Stimulated activated CD8-positive, alpha-beta memory T cell treated with anti-CD3 and anti-CD28 coated beads, Interleukin-4, amount 100 ng/mL, for 24 hours (primary cell): ENCODE measurements around the gene MDFI.

Experiments
- DNase-seq: peaks from one replicate; pipeline ENCODE4 v3.0.0-alpha.2; 2020; ENCODE audit warnings: low read depth

The MDFI gene

DNA sequence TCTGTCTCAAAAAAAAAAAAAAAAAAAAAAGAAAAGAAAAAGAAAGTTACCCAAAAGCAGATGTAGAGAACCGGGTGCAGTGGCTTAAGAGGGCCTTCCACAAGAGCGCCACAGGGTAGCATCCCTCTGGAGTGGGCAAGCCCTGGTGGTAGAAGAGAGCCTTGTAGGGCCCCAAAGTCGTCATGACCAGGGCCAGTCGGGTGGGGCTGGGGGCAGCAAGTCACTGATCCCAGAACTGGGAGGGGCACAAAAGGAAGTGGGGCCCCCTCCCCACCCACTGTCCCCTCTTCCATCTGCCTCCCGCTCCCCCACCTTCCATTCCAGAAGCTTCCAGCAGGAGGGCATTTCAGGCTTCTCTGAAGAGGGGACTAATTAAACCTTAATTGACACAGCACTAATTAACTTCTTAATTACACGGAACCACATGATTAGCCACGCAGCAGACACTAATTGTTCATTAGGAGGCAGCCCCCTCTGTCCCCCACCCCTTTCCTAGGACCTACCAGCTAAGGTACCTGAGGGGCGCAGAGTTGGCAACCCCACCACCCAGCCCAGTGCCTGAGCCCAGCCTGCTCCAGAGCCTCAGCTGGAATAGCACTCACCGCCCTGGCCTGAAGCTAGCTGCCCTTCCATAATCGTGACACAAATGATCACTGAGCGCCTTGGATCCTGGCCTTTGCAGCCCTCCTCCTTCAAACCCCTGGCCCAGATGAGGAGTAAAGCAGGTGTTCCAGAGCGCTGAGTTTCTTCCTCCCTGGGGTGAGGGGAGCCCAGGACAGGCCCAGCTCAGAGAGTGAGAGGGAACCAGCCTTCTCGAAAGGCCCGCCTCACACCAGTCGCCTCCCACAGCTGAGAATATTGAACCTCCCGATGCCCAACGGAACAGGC, 34.8 kb downstream of the MDFI start:
- DNase-seq, result no peak

DNA sequence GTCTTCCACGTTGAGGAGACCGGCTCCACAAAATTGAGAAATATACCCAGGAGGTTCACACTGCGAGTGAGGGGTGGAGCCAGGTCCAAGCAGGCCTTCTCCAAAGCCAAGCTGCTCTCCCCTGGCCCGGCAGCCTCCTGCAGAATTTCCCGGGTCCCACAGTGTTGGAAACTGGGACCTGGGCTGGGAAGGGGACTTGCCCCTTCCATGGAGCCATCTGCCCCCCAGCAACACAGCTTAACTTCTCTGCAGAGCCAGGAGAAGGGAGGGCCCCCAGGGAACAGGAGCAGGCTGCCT, 35.4 kb downstream of the MDFI start:
- DNase-seq, result no peak

DNA sequence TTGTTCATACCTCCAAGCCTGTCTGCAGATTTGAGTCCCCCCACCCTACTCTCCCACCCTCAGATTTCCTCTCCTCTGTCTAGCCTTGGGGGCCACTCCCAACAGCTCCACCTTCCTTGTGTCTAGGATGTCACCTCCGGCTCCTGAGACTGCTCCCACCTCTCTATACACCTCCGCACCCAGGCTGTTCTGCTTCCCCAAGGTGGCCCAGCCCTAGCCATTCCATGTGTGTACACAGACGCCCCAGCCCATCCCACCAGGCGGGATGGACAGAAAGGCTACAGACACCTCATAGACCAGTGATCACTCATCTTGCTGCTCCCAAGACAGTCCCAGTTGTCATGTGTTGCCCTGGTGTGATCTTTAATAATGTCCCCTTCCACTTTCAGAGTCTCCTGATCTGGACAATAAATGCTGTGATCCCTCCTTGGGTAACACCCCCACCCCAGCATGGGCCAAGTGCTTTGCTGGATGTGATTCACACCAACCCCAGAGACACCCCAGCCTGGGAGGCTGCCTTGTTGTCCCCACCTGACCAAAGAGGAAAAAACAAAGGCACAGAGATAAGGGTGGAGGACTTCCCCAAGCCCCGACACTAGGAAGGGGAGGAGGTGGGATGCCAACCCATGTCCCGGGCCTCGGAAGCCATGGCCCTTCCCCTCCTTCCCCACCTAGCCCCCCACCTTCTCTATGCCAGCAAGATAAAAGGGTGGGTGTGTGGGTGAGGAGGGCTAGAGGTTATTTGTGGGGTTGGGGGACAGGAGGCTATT, 36.1 kb downstream of the MDFI start:
- DNase-seq, result no peak

DNA sequence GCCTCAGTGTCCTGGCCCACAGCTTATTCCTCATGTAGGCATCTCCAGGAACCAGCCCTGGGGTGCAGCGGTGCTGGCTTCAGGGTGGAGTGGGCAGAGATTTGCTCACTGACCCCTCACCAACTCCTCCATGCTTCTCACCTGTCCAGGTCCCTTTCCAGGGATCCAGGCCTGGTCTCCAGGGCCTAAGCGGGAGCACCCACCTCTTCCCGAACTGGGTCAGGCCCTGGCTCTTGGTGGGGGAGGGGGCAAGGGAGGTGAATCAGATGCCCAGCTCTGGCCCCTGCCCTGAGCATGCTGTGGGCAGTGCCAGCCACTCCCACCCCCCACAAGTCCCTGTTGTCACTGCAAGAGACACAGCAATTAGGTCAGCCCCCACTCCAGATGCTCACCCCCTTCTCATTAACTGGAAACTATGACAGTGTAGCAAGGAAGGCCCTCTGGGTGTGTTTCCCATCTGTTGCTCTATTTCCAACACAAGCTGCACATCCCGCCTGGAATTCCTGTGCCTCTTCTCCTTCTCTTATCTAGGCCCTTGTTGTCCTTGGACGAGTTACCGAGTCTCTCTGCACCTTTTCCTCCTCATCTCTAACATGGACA, 37.0 kb downstream of the MDFI start:
- no peak for DNase-seq

DNA sequence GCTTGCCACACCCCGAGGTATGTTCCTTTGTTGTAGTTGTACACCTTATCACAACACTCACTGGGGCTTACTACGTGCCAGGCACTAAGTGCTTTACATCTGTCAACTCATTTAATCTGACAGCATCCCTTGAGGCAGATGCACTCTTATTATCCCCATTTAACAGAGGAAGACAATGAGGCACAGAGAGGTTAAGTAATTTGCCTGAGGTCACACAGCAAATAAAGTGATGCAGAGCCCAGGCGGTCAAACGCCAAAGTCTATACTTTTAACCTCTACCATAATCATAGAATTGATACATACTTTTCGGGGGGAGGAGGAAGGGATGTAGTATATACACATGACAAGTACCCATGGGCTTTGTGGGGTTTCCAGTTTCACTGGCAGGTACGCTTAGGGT, 37.7 kb downstream of the MDFI start:
- no peak for DNase-seq

DNA sequence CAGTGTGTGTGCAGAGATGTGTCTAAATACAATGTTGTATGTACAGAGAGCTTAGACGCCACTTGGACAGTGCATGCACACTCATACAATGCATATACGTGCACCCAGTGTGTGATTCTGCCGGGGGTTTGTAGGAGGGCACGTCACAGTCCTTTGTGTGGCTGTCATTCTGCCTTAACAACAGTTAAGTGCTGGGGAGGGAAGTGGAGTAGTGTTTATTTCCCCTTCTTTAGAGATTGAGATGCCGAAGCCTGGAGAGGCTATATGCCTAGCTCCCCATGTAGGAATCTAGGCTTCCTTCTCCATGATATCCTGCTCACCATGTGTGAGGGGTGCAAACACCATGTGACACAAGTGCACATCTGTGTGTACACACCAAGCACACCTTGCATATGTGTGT, 38.2 kb downstream of the MDFI start:
- no peak for DNase-seq

DNA sequence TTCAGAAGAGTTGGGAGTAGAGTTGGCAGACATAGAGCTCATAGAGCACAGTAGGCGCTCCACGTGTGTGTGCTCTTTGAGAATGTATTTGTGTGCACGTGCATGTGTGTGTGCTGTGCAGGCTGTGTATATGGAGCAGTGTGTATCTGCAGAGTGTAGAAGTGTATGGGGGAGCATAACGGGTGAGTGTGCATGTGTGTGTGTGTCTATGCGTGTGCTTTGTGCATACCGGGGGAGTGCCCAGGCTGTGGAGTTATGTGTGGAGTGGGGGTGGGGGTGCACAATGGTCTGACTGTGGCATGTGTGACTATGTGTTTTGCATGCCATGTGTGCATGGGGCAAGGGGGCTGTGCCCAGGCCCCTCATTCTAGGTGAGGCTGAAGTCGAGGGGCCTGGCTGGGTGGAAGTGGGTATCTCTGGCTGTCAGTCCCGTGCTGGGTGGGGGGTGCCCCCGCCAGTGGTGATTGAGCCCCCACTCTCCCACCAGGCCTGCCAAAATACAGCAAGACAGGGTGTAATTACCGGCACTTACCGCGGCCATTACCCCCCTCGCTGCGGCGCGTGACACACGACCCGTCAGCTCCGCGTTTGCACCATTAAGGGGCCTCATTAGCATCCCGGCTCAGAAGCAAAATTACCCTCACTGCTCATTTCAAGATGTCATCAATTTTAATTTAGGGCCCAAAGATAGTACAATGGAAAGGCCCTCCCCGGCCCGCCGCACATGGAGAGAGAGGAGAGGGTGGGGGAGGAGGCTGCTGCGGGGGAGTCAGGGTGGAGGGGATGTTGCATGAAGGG, 39.1 kb downstream of the MDFI start:
- no peak for DNase-seq

DNA sequence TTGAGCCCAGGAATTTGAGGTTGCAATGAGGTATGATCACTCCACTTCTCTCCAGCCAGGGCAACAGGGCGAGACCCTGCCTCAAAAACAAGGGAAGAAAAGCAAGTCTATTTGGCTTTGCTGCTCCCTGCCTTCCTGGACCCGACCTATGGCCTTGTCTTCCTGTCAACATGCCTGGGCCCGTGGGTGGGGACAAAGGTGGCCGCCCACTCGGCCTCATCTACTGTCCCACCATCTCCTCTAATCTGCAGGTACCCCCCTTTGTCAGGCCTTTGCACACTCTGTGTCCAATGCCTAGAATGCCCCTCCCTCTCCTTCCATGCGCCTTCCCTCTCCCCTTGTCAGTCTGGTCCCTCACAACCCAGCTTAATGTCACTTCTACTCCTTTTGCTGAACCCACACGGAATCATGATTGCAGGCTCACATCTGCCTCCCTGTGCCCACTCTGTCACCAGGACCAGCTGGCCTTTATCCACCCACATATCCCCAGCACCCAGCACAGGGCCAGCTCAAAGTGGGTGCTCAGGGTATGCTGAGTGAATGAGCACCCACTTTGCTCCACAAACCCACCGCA, 40.3 kb downstream of the MDFI start:
- no peak for DNase-seq

DNA sequence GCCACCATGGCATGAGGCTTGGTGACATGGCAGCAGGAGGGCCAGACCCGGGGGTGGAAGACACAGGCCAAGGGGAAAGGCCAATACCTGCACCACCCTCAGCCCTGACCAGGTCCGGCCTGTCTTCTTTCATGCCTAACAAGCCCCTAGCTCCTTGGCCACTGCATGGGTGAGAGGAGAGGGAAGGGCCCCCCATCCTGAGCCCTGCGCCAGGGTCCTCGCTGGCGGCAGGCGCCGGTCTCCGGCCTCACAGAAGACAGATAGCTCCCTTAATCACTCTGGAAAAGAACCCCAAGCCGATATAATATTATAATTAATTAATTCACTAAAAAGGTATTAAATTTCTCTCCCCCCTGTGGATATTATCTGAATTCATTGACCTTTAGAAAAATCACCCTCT, 41.4 kb downstream of the MDFI start:
- DNase-seq, result no peak

DNA sequence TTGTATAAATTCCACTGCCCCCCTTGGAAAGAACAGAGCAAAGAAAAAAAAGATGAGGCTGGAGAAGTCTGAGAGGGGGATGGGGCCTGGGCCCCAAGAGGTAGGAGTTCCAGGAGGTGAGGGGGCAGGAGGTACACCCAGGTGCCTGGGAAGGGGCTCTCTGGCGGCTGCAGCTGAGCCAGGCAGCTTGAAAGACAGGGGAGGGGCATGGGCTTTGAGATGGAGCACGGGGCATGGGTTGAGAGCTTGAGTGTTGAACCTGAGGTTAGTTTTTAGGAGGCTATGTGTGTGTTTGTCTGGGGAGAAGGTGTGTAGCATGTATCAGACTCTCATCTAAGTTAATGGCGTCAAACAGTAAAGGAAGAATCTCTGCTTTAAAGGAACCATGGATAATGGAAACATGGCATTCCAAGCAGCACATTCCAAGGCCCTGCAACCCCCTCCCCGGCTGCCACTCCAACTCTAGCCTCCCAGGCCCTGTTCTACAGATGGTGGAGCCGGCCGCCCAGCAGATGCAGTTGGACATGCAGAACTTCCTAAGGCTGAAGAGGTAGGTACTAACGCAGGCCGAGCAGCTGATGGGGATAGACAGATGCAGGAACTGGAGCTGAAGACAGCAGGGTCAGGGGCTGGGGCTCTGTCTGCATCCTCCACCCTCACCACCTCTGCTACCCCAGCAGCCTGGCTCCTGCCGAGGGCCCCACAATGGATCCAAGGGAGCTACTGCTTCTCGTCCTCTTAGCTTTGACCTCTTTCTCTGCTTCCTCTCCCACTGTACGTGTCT, 42.1 kb downstream of the MDFI start:
- DNase-seq, result no peak

DNA sequence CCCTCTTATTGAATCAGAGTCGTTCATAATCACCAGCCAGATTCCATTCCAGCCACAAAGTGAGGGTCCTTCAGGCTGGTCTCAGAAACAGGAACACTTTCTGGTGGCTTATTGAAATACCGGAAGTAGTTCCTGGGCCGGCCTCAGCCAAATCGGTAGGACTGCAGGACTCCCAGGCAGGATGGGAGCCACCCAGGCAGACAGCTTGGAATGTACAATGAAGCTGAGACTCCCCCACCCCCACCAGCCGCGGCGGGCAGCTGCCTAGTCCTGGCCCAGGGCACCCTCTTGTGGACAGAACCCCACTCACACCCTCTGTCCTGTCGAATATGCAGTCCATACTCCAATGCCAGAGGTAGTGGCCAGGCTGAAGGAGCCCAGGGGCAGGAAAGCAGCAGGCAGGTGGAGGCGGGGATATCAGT, 43.8 kb downstream of the MDFI start:
- peak; percentile 58 for DNase-seq

DNA sequence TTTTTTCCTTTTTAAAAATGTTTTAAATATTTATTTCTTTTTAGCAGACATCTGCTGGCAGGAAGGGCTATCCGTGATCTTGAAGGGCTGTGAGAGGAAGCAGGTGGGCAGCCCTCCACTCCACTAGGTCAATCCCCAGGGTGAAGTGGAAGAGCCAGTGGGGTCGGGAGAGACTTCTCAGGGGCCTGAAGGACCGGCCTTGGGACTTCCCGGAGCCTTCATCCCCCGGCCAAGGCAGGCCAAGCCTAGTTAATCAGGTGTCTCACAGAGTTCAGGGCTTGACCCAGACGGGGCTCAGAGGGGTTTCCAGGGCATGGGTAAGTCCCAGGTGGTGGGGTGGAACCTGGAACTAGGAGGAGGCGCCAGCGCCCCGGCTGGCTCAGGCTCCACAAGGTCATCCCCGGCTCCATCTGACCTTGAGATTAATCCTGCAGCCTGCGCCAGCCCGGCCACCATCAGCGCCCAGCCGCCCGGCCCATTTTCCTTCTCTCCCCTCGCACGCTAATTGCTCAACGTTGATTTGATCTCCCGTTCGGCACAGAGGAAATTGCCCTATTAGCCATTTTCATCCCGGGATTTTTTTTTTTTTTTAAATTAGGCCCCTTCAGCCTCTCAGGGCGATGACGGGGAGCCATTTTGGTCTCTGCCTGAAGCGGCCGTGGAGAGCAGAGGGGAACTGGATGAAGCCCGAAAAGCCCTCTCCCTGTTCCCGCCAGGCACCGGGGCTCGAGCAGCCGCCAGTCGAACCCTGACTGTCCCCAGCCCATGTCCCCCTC, 44.4 kb downstream of the MDFI start:
- no peak for DNase-seq

DNA sequence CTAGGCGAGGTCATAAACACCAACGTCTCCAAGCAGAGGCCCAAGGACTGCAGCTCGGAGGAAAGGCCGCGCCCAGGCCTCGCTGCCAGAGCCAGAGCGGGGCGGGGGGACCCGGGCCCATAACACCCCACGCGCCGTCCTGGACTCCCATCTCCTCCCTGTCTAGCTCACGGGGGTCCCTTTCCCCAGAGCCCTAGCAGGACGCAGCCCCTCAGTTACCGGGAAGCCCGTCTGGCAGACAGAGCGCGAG, 44.9 kb downstream of the MDFI start:
- no peak for DNase-seq

DNA sequence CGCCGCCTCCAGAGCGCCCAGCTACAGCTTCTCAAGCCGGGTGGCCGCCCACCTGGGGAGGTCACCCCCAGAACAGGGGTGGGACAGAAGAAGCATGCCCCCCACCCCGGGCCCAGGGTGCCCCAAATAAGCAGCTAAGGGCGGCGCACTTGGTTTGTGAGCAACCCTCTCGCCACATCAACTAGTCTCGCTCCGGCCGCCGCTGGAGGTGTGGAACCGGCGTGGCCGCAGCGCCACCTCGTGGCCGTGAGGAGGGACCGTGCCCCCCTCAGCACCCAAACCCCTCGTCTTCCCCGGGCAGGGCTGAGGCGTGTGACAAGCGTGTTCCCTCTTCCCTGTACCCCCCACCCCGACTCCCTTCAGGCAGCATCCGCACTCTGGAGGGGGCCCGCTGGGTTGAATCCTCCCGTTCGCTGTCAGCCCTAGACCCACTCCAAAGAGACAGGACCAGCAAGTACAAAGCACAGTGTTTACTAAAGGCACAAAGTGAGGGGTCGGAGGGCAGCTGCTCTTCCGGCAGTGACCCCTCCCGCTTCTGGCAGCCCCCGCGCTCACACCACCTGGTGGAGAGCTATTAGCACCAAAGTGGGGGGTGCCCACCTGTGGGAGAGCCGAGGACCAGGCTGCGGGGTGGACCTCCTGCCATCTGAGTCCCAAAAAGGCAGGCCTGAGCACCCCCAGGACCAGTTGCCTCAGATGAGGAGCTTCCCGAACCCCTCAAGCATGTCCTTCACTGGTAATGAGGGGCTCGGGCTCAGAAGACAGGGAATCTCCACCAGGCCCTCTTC, 45.4 kb downstream of the MDFI start:
- peak; percentile 73 for DNase-seq

DNA sequence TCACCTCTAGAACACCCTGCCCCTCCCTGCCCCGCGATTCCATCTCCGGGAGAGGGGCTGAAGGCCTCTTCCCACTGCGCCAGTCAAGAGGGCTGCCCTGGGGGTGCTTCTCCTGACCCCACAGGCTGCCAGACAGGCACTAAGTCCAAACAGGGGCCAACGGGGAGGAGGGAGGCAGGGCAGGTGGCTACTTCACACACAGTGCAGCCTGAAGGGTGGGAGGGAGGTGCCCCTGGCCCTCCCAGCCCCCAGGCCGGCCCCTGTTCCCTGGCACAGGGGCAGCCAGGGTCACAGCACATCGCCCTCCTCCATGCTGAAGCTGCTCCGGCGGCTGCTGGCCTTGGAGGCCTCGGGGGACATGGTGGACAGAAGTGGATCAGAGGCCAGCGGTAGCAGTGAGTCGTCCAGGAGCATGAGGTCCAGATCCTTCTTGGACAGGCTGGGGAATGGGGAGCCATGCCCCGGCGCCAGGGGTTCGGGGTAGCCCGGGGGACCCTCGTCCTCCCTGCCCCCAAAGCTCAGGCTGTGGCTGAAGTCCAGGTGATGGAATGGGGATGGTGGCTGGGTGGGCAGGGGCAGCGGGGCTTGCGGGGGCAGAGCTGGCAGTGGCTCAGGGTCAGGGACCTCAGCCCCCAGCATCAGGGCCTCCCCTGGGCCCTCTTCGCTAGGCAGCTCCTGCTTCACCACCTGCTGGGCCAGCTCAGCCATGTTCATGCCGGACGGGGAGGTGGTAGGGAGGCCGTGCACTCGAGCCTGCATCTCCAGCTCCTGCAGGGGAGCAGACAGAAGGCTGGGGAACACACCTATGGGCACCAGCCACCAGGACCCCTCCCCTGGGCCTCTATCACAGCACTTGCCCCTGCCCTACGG, 46.3 kb downstream of the MDFI start:
- no peak for DNase-seq

DNA sequence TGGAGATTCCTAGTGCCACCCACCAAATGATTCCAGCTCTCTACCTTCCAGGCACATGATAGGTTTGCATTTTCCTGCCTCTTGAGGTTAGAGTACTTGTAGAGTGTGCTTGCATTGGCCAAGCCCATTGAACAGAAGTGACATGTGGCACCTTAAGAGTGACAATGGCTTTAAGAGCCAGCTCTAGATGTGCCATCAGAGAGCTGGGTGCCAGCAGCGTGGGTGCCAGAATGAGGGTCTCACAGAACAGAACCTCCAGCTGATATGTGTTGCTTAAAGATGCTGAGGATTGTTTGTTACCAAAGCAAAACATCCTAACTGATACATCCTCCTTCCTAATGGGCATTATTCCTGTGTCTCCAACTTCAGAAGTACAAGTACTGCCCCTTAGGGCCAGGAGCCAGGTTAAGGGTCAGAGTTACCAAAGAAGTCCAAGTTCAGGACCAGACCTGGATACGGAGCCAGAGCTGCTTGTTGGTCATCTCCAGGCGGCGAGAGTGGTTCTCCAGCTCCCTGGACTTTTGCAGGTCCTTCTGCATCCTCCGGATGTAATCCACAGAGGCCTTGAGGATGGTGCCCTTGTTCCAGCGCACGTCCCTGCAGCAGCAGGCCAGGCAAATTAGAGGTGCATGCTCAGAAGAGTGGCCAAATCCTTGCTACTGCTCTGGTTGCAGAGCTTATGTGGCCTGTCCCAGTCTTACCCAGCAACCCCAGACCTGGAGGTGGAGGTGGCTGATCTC, 47.5 kb downstream of the MDFI start:
- no peak for DNase-seq

DNA sequence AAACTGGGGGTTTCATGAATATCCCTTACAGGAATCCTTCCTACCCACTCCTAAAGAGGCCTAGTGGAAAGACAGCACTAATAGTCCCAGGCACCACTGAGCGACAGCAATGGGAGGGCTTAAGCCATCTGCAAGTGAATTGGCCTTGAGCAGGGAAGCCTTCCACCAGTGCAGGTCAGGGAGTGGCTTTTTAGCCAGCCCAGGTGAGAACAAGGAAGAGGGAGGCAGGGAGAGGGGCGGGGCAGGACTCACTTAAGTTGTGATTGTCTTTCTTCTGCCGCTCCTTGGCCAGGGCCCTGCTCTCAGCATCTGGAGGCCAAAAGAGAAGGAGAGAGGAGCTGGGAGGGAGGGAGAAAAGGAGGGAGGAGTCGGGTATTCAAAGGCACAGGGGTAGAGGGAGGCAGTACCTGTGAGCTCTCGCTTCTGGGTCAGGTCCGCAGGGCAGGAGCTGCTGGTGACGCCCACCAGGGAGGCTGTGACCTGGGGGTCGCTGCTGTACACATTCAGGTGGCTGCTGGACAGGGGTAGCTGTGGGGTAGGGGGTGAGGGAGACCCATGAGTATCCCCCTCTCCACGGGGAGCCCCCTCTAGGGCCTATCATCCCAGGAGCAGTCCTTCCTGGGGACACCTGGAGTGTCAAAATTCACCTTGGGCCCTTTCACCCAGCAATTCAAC, 49.4 kb downstream of the MDFI start:
- DNase-seq, result no peak
